ENCODE data around the gene ERC2. TPM values are rescaled to one million over a fixed set of nuclear protein-coding genes. Genes with fewer than 3 reads are reported as not detected.

The ERC2 gene
- total RNA-seq, 6 donors from 2014 or later, result 0.67 to 14.7 (median 1.3) TPM

GRCh38 chr3:56282341-56282740, 185.9 kb downstream of the ERC2 start:
- Histone ChIP-seq H3K4me3 (no peak overlapping the region), H3K27ac (no peak overlapping the region), H3K4me1 (no peaks in the 10 kb centered on the region), H3K9me3 (no peaks in the 10 kb centered on the region), H3K27me3 (no peaks in the 10 kb centered on the region), H3K36me3 (no peaks in the 10 kb centered on the region)
- no peak for TF ChIP-seq POLR2A (IDR thresholded peaks at IDR 0.05)
- no peak for TF ChIP-seq POLR2AphosphoS5 (IDR thresholded peaks at IDR 0.05)
- TF ChIP-seq CTCF (IDR thresholded peaks at IDR 0.05), result no peak
- TF ChIP-seq EP300 (IDR thresholded peaks at IDR 0.05), result no peak
- no peak for DNase-seq
- ATAC-seq (ENCODE audit: low FRiP score in 2 of 2), result no peak

- H3K36me3 ChIP-seq, result no peaks in the 10 kb centered on the region
- no peaks in the 10 kb centered on the region for H3K4me1 ChIP-seq
- TF ChIP-seq POLR2A (IDR thresholded peaks at IDR 0.05), result no peak
- no peak for TF ChIP-seq POLR2AphosphoS5 (IDR thresholded peaks at IDR 0.05)
- no peak for TF ChIP-seq CTCF (IDR thresholded peaks at IDR 0.05)
- no peak for TF ChIP-seq EP300 (IDR thresholded peaks at IDR 0.05)
- no peaks in the 10 kb centered on the region for H3K9me3 ChIP-seq
- no peak overlapping the region for H3K27ac ChIP-seq
- WGBS, 2 donors, result 59 to 64% methylated on average over 1 of the region's 1 CpG
- no peak overlapping the region for H3K4me3 ChIP-seq
- DNase-seq (no peak), ATAC-seq (ENCODE audit: low FRiP score in 2 of 2) (no peak)
- H3K27me3 ChIP-seq, result no peaks in the 10 kb centered on the region
Observed at GRCh38 chr3:56277236-56277635, 191.0 kb downstream of the ERC2 start.

- DNase-seq (no peak), ATAC-seq (ENCODE audit: low FRiP score in 2 of 2) (no peak)
- Histone ChIP-seq H3K4me1 (no peaks in the 10 kb centered on the region), H3K27me3 (no peaks in the 10 kb centered on the region), H3K27ac (no peak overlapping the region), H3K4me3 (no peak overlapping the region), H3K9me3 (no peaks in the 10 kb centered on the region), H3K36me3 (no peaks in the 10 kb centered on the region)
- 81% methylated on average over 2 of the region's 2 CpGs for WGBS, 2 donors
- TF ChIP-seq POLR2A (IDR thresholded peaks at IDR 0.05) (no peak), EP300 (IDR thresholded peaks at IDR 0.05) (no peak), CTCF (IDR thresholded peaks at IDR 0.05) (no peak), POLR2AphosphoS5 (IDR thresholded peaks at IDR 0.05) (no peak)
Observed at GRCh38 chr3:56275120-56275519, 193.1 kb downstream of the ERC2 start.

- DNase-seq (no peak), ATAC-seq (ENCODE audit: low FRiP score in 2 of 2) (peak in 1 of 2 donors; percentile 64)
- no peaks in the 10 kb centered on the region for H3K36me3 ChIP-seq
- no peaks in the 10 kb centered on the region for H3K9me3 ChIP-seq
- WGBS, 2 donors, result 60 to 75% methylated on average over 4 of the region's 4 CpGs
- no peak overlapping the region for H3K27ac ChIP-seq
- TF ChIP-seq POLR2AphosphoS5 (IDR thresholded peaks at IDR 0.05) (no peak), CTCF (IDR thresholded peaks at IDR 0.05) (no peak), POLR2A (IDR thresholded peaks at IDR 0.05) (no peak), EP300 (IDR thresholded peaks at IDR 0.05) (no peak)
- H3K27me3 ChIP-seq, result no peaks in the 10 kb centered on the region
- no peak overlapping the region for H3K4me3 ChIP-seq
- no peaks in the 10 kb centered on the region for H3K4me1 ChIP-seq
Observed at GRCh38 chr3:56269755-56270535, 198.3 kb downstream of the ERC2 start.

Measured in upper lobe of left lung (tissue), 6 donors.